ENCODE data around the gene EHBP1L1.

EHBP1L1 gene

DNA sequence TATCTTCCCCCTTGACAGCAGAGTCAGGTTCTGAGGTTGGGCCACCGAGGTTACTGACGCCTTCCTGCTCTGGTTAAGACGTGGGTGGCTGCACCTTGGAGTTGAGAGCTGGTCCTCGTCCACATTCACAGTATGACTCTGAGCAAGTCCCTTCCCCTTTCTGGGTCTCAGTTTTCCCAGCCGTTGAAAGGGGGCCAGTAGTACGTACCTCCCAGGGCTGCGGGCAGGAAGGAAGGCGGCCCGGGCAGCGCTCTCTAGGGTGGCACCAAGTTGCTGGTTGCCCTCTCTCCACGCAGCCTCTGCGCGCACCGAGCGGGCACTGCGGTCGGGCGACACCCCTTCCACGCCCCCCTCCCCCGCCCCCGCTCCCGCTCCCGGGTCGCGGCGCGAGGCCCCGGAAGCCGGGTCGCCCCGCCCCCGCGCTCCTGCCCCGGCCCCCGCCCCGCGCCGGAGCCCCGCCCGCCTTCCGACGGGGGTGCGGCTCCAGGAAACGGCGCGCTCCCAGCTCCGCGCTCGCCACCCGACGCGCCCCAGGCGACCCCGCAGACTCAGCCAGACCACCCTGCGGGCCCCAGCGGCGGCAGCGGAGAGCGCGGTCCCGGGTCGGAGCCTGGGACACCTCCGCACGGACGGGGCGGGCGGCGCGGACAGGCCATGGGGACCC is at the start of gene EHBP1L1:
EHBP1L1 (plus strand) TSS at position 486 of the 664 bp plus-strand sequence. CDS start 250 bp downstream, outside the sequence.
- no peak for DNase-seq (ENCODE audit: low read depth)

- no peak for DNase-seq (ENCODE audit: low read depth)
These were observed 49.1 kb upstream of the EHBP1L1 start for GRCh38 chr11:65526744-65527143.

GRCh38 chr11:65528819-65529350 is 47.0 kb upstream of the EHBP1L1 start:
- no peak for DNase-seq (ENCODE audit: low read depth)

DNA sequence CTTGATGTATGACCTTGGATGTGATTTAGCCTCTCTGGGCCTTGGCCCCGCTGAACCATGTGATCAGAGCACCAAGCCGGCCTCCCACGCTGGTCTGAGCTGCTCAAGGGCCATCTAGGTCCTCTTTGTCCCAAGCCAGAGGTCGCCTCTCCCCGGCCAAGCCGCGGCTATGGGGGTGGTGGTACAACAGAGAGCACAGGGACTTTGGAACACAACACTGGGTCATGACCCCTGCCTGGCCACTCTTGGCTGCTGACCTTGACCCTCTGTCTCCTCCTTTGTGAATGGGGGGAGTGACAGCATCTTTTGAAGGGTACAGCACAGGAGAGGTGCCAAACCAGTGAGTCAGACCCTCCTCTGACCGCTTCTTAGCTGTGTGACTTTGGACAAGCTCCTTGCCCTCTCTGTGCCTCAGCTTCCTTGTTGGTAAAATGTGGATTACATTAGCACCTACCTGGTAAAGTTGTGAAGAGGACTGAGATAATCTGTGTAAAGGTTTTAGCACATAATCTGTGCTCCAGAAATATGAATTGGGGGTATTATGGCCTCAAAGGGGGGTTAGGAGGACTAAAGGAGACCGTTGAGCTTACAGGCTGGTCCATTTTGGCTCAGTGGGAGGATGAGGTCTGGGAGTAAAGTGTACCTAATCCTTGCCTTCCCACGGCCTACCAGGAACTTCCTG is 46.2 kb upstream of the EHBP1L1 start:
- DNase-seq (ENCODE audit: low read depth): no peak

GRCh38 chr11:65530157-65530496 is 45.7 kb upstream of the EHBP1L1 start:
- DNase-seq (ENCODE audit: low read depth): no peak

DNA sequence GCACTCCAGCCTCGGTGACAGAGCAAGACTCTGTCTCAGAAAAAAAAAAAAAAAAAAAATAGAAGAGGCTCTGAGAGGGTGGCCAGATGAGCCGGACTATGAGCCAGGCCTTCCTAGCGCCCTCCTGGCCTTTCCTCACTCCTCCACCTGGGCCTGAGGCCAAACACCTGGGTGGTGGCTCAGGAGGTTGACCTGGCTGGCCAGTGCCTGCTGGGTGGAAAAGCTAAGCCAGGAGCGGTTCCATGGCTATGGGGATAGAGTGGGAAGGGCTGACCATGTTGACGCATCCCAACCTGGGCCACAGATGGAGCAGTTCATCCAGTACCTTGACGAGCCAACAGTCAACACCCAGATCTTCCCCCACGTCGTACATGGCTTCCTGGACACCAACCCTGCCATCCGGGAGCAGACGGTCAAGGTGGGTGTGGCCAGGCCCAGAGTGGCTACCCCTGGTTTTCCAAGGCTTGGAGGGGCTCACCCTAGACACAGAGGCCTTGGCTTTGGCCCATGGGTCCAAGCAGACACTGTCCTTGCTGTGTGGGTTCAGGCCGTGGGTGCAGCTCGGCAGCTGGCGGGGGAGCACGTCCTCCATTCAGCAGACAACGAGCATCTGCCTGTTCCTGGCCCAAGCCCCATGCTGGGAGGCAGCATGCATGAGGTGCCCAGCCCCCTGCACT is 43.3 kb upstream of the EHBP1L1 start:
- no peak for DNase-seq (ENCODE audit: low read depth)

- DNase-seq (ENCODE audit: low read depth): no peak
These were observed 40.8 kb upstream of the EHBP1L1 start for GRCh38 chr11:65535102-65535501.

DNA sequence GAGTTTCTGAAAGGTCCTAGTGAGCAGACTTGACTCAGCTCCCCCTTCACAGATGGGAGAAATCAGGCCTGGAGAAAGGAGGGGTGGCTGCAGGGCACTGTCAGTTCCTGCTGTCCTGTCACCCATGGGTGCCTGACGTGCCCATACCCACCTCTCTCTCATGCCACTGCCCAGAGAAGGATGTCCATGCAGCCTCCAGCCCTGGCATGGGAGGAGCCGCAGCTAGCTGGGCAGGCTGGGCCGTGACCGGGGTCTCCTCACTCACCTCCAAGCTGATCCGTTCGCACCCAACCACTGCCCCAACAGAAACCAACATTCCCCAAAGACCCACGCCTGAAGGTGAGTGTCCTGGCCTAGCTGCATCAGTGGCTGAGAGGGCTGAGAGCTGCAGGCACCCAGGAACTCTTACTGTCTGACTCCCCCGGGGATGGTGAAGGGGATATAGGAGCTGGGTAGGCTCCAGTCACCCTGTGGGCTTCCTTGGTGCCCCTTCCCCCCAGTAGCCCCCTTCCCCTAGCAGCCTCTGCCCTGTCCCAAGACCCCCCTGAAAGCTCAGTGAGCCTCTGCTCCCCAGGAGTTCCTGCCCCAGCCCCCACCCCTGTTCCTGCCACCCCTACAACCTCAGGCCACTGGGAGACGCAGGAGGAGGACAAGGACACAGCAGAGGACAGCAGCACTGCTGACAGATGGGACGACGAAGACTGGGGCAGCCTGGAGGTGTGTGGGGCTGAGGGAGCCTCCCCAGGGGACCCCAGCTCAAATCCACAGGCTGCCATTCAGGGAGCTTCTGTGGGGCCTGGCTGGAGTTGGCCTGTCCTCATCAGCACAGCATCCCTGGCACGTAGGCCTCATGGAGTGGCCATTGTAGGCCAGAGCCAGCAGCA is 39.2 kb upstream of the EHBP1L1 start:
- no peak for DNase-seq (ENCODE audit: low read depth)

- no peak for DNase-seq (ENCODE audit: low read depth)
These were observed 38.6 kb upstream of the EHBP1L1 start for GRCh38 chr11:65537296-65537597.

DNA sequence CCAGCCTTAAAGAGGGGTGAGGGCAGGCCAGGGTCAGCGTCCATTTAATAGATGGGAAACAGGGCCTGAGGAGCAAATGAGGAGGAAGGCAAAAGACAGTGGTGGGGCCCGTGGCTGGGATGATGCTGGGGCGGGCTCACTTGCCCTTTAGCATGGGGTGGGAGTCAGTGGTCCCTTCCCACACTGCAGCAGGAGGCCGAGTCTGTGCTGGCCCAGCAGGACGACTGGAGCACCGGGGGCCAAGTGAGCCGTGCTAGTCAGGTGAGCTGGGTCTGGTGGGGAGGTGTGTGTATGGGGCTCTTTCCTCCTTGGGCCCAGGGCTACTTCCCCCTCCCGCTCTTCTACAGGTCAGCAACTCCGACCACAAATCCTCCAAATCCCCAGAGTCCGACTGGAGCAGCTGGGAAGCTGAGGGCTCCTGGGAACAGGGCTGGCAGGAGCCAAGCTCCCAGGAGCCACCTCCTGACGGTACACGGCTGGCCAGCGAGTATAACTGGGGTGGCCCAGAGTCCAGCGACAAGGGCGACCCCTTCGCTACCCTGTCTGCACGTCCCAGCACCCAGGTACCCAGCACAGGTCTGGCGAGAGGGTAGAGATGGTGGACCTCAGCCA is 38.1 kb upstream of the EHBP1L1 start:
- no peak for DNase-seq (ENCODE audit: low read depth)

DNA sequence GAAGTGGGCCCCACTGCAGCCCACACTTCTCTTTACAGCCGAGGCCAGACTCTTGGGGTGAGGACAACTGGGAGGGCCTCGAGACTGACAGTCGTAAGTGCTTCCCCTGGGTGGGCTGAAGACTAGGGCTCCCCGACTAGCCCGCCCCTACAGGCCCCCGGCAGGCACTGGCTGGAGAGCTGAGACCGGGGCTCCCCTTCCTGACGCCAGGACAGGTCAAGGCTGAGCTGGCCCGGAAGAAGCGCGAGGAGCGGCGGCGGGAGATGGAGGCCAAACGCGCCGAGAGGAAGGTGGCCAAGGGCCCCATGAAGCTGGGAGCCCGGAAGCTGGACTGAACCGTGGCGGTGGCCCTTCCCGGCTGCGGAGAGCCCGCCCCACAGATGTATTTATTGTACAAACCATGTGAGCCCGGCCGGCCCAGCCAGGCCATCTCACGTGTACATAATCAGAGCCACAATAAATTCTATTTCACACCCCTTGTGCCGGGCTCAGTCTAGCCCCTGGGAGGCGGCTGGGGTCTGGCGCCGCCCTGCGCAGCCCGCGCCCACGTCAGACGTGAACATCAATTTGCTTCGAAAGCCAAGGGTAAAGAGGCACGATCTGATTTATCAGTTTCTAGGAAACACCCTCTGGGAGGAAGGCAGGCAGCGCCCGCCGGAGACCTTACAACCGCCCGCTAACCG is 37.5 kb upstream of the EHBP1L1 start:
- no peak for DNase-seq (ENCODE audit: low read depth)

- no peak for DNase-seq (ENCODE audit: low read depth)
These were observed 36.7 kb upstream of the EHBP1L1 start for GRCh38 chr11:65538915-65539743.

GRCh38 chr11:65539744-65540289 is 36.0 kb upstream of the EHBP1L1 start:
- no peak for DNase-seq (ENCODE audit: low read depth)

DNA sequence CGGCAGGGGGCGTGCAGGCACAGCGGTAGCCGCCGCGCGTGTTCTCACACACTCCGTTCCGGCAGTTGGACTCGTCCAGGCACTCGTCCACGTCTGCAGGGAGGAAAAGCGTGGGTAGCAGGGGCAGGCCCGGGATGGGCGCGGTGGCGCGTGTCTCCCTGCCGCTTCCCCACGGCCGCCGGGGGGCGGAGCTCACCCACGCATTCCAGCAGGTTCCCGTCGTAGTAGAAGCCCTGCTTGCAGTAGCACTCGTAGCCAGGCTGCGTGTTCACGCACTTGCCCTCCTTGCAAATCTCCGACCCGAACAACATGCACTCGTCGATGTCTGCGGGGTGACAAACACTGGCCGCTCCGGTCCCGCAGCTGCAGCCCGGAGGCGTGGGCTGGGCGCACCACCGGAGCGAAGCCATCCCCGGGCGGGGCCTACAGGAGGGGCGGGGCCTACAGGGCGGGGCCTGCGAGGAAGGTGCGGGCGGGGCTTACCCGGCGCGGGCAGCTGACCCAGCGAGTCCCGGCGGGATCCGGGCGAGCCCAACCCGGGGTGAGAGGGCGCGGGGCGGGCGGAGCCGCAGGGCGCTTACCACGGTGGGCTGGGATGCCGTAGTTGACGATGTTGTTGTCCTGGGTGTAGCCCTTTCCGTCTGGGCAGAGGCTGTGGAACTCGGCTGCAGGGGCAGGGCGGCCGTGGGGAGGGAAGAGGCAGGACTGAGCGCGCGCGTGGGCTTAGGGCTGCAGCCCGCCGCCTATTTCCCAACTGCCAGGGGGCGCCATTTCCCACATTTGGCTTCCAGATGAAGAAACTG is 35.4 kb upstream of the EHBP1L1 start:
- DNase-seq (ENCODE audit: low read depth): peak; percentile 47

DNA sequence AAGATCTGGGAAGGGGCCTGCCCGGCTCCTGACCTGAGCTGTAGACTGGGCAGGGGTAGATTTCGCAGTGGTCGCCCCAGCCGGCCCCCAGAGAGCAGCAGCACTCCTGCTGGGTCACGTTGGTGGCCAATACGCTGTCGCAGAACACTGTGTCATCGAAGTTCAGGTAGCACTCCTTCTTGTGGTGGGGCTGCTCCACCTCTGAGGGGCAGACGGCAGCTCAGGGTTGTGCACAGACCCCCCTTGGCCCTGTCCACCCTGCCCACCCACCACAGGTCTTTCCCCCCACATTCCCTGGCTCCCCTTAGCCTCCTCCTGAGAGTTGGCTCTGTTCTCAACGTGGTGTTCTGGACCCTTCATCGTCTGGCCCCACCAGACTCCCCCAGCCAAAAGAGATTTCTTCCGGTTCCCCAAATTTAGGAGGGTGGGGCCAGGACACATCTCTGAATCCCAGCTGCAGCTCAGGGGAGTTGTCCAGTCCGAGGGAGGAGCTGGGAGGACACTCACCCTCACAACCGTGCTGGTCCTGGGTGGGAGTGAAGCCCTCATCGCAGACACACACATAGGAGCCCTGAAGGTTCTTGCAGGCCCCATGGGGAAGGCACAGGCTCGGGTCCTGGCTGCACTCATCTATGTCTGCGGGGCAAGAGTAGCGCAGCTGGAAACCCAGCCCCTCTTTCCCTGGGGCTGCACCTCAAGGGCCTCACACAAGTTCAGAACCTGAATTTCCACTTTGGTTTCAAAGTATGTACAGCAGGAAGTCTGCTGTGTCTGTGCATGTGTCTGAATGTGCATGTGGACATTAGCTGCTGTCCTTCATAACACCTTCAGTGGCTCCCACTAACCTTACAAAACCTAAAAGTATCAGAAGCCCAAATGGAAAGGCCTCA is 34.5 kb upstream of the EHBP1L1 start:
- no peak for DNase-seq (ENCODE audit: low read depth)

DNA sequence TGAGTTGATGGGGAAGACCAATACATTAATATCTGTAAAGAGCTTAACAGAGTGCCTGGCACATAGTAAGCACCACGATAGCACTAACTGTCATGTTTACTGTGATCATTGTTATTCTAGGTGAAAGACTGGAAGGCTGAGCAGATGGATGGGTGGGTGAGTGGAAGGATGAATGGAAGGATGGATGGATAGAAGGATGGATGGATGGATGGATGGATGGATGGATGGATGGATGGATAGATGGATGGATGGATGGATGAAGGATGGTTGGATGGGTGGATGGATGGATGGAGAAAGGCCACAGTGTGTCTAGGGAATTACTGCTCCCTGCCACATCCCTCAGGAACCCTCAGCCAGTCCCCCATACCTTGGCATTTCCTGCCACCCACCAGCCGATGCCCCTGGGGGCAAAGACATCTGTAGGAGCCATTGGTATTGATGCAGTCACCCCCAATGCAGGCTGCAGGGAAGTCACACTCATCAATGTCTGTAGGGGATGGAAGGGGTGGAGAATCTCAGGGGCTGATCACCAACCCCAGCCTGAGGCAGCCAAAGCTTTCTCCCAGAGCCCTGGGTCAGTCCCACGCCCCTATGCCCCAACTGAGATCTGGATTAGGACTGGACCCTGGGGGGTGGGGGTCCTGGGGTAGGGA is 33.0 kb upstream of the EHBP1L1 start:
- DNase-seq (ENCODE audit: low read depth): no peak

DNA sequence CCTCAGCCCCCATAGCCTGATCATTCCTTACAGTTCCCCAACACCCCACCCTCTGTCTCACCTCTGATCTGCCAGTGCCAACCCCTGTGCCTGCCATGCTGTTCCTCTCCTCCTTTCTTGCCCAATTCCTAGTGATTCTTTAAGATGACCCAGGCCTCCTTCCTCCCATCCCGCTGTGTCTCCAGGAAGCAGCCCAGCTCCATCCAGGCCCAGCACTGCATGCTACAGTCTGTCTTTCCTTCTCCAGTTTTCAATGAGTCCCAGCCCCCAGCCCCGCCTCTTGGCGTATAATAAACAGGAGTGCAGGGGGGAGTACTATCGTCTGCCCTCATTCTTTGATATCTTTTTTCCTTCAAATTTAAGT is 30.0 kb upstream of the EHBP1L1 start:
- DNase-seq (ENCODE audit: low read depth): no peak
